ENCODE data around the gene TLL2. TPM values are rescaled to one million over a fixed set of nuclear protein-coding genes. Genes with fewer than 3 reads are reported as not detected.
A peak's percentile ranks its signal among the peaks of the same experiment; 100 is the strongest.

Gene TLL2
- total and polyA plus RNA-seq, 3 donors from 2014 or later: 0.39 to 0.68 (median 0.67) TPM

DNA sequence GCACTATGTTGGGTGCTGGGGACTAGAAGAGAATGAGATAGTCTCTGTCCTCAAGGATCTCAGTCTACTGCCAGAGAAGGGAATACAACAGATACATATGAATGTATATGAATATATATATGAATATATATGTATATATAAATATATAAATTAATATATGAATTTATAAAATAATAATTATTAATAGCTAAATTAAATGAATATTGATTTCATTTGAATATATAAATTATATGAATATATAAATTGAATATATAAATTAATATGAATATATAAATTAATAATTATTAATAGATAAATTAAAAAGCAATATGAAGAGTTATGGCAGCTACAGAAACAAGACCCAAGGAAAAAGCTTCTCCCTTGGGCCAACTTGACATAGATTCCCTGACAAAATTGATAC, 95.1 kb downstream of the TLL2 start:
- Histone ChIP-seq H3K27me3 (no peaks in the 10 kb centered on the region), H3K36me3 (ENCODE audit: low read depth, missing control alignments) (no peaks in the 10 kb centered on the region), H3K4me1 (peaks cover 20% of the 10 kb centered on the region), H3K4me3 (no peak overlapping the region), H3K27ac (no peak overlapping the region), H3K9me3 (no peaks in the 10 kb centered on the region)
- no peak for DNase-seq
- TF ChIP-seq POLR2A (IDR thresholded peaks at IDR 0.05) (no peak), CTCF (IDR thresholded peaks at IDR 0.05) (no peak)
- intact Hi-C loops (cut with DNase I; ENCODE audit: low total_unique reads): no loop called here

DNA sequence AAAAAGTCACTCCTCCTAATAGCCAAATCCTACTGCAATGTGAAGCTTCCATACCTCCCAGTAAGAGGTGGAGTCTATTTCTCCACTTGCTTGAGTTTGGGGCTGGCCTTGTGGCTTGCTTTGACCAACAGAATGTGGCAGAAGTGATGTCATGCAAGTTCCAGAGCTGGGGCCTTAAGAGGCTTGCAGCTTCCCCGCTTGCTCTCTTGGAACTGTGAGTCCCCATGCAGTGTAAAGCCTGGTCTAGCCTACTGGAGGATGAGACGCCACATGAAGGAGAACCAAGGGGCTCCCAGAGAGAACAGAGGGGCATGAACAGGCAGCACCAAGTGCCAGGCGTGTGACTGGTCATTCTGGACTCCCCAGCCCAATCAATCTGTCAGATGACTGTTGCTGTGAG, 96.3 kb downstream of the TLL2 start:
- Histone ChIP-seq H3K27ac (no peak overlapping the region), H3K36me3 (ENCODE audit: low read depth, missing control alignments) (no peaks in the 10 kb centered on the region), H3K27me3 (no peaks in the 10 kb centered on the region), H3K4me3 (no peak overlapping the region), H3K9me3 (no peaks in the 10 kb centered on the region), H3K4me1 (peaks cover 19% of the 10 kb centered on the region)
- intact Hi-C loops (cut with DNase I; ENCODE audit: low total_unique reads): no loop called here
- WGBS, 2 donors: 98 to 100% methylated on average over 3 of the region's 3 CpGs
- no peak for TF ChIP-seq POLR2A (IDR thresholded peaks at IDR 0.05)
- TF ChIP-seq CTCF (IDR thresholded peaks at IDR 0.05): no peak
- no peak for DNase-seq

- H3K27ac ChIP-seq: no peak overlapping the region
- WGBS, 2 donors: 44 to 51% methylated on average over 7 of the region's 7 CpGs
- H3K9me3 ChIP-seq: no peaks in the 10 kb centered on the region
- intact Hi-C loops (cut with DNase I; ENCODE audit: low total_unique reads): no loop called here
- no peak for TF ChIP-seq POLR2A (IDR thresholded peaks at IDR 0.05)
- TF ChIP-seq CTCF (IDR thresholded peaks at IDR 0.05): no peak
- no peak overlapping the region for H3K4me3 ChIP-seq
- peaks cover 14% of the 10 kb centered on the region for H3K4me1 ChIP-seq
- DNase-seq: peak; percentile 65
- H3K36me3 ChIP-seq (ENCODE audit: low read depth, missing control alignments): no peaks in the 10 kb centered on the region
- H3K27me3 ChIP-seq: no peaks in the 10 kb centered on the region
Observed at GRCh38 chr10:96416643-96417042, 97.1 kb downstream of the TLL2 start.

DNA sequence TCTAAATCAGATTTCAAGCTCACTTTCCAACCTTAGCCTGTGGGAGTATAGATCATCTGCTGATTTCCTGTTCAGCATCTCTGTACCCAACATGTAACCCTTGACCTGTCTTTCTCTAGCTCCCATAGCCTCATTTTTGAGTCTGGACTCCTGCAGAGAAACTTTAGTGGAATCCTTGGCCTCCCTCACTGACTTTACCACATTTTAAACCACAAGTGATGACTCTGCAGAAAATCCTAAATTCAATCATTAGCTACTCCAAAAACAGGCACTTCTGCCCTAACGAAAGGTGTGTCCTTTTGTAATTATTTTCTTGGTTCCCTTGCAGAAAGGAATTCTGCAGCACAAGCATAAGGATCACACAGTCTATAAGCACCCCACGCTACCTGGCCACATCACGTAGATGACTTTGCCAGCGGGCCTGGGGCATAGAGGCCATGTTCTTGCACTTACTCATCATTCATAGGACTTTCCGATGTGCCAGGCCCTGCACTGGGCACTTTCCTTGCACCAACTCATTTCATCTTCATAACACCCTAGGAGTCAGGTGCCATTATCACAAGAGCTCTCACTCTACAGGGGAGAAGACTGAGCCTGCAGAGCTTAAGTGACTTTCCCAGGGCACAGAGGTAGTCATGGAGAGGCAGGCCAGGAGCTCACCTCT, 97.7 kb downstream of the TLL2 start:
- WGBS, 2 donors: 89 to 96% methylated on average over 5 of the region's 5 CpGs
- no peak overlapping the region for H3K27ac ChIP-seq
- no peak for TF ChIP-seq CTCF (IDR thresholded peaks at IDR 0.05)
- TF ChIP-seq POLR2A (IDR thresholded peaks at IDR 0.05): no peak
- H3K27me3 ChIP-seq: no peaks in the 10 kb centered on the region
- no peak overlapping the region for H3K4me3 ChIP-seq
- H3K4me1 ChIP-seq: peaks cover 11% of the 10 kb centered on the region
- no peak for DNase-seq
- no peaks in the 10 kb centered on the region for H3K9me3 ChIP-seq
- H3K36me3 ChIP-seq (ENCODE audit: low read depth, missing control alignments): no peaks in the 10 kb centered on the region
- intact Hi-C loops (cut with DNase I; ENCODE audit: low total_unique reads): no loop called here
